Measurements from ENCODE around the gene NOP56. TPM values are rescaled to one million over a fixed set of nuclear protein-coding genes. Genes with fewer than 3 reads are reported as not detected.

The NOP56 gene
- total and polyA plus RNA-seq, 2 of the 8 experiments (the other 6 are each of a cell fraction or from before 2014, with no cell fraction given), result 391 to 677 TPM

- TF ChIP-seq SP2 (IDR thresholded peaks at IDR 0.05; ENCODE audit: low read length) (no peak), SIX5 (IDR thresholded peaks at IDR 0.05; ENCODE audit: low read depth, low read length) (no peak), ASH2L (IDR thresholded peaks at IDR 0.05; ENCODE audit: low read length) (no peak)
These were observed 32.4 kb upstream of the NOP56 start (continued) for GRCh38 chr20:2619961-2620595.
